H9 (cell line): ENCODE measurements around the gene SCGB1D1. TPM values are rescaled to one million over a fixed set of nuclear protein-coding genes. Genes with fewer than 3 reads are reported as not detected.

Experiments
- DNase-seq: peaks from one replicate; pipeline ENCODE4 v3.0.0-alpha.2; 2017
- H2AFZ ChIP-seq: one replicate; pipeline ENCODE4 v1.6.1; 2013; ENCODE audit warnings: mild to moderate bottlenecking, low read length, control low read depth, moderate library complexity
- H2AK5ac ChIP-seq: 2 replicates; pipeline ENCODE4 v1.6.1; 2013; ENCODE audit warnings: low read length, control low read depth, mixed read lengths; ENCODE audit not compliant: insufficient read length
- H2BK120ac ChIP-seq: one replicate; pipeline ENCODE4 v1.6.1; 2013; ENCODE audit warnings: low read depth, mild to moderate bottlenecking, low read length, control low read depth, inconsistent platforms; ENCODE audit not compliant: poor library complexity, severe bottlenecking
- H2BK12ac ChIP-seq: 2 replicates; pipeline ENCODE4 v1.6.1; 2013; ENCODE audit warnings: low read length, control low read depth, mixed read lengths, low read depth; ENCODE audit not compliant: insufficient read length
- H2BK15ac ChIP-seq: 2 replicates; pipeline ENCODE4 v1.6.1; 2013; ENCODE audit warnings: low read depth, low read length, control low read depth
- H2BK20ac ChIP-seq: one replicate; pipeline ENCODE4 v1.6.1; 2013; ENCODE audit warnings: low read depth, mild to moderate bottlenecking, low read length, control low read depth, inconsistent platforms; ENCODE audit not compliant: poor library complexity, severe bottlenecking
- H2BK5ac ChIP-seq: 2 replicates; pipeline ENCODE4 v1.6.1; 2013; ENCODE audit warnings: low read length, control low read depth, mixed read lengths; ENCODE audit not compliant: insufficient read length
- H3K14ac ChIP-seq: 2 replicates; pipeline ENCODE4 v1.6.1; 2013; ENCODE audit warnings: low read length, control low read depth; ENCODE audit not compliant: insufficient read depth
- H3K18ac ChIP-seq: 2 replicates; pipeline ENCODE4 v1.6.1; 2013; ENCODE audit warnings: low read depth, mild to moderate bottlenecking, mixed read lengths, low read length, control low read depth; ENCODE audit not compliant: insufficient read length
- H3K23ac ChIP-seq: 2 replicates; pipeline ENCODE4 v1.6.1; 2013; ENCODE audit warnings: low read length, control low read depth, mixed read lengths, low read depth; ENCODE audit not compliant: insufficient read length
- H3K23me2 ChIP-seq: 2 replicates; pipeline ENCODE4 v1.6.1; 2013; ENCODE audit warnings: low read depth, mild to moderate bottlenecking, mixed read lengths, low read length, control low read depth; ENCODE audit not compliant: insufficient read length, poor library complexity, severe bottlenecking
- H3K27ac ChIP-seq: 2 replicates; pipeline ENCODE4 v1.5.1; 2013; ENCODE audit warnings: low read length, control low read depth, mixed read lengths, low read depth; ENCODE audit not compliant: insufficient read length
- H3K27me3 ChIP-seq: 2 replicates; pipeline ENCODE4 v1.6.1; 2013; ENCODE audit warnings: low read length, control low read depth, inconsistent platforms; ENCODE audit not compliant: insufficient read depth
- H3K4ac ChIP-seq: 2 replicates; pipeline ENCODE4 v1.6.1; 2013; ENCODE audit warnings: low read depth, mild to moderate bottlenecking, control low read depth, inconsistent platforms, low read length, moderate library complexity
- H3K4me1 ChIP-seq: 2 replicates; pipeline ENCODE4 v1.6.1; 2013; ENCODE audit warnings: low read length, control low read depth, inconsistent platforms; ENCODE audit not compliant: insufficient read depth
- H3K4me2 ChIP-seq: 2 replicates; pipeline ENCODE4 v1.6.1; 2013; ENCODE audit warnings: low read length, control low read depth, mixed read lengths; ENCODE audit not compliant: insufficient read length, insufficient read depth
- H3K56ac ChIP-seq: 2 replicates; pipeline ENCODE4 v1.6.1; 2013; ENCODE audit warnings: low read depth, mild to moderate bottlenecking, mixed read lengths, low read length, control low read depth; ENCODE audit not compliant: insufficient read length
- H3K79me1 ChIP-seq: 2 replicates; pipeline ENCODE4 v1.6.1; 2013; ENCODE audit warnings: low read depth, mild to moderate bottlenecking, moderate library complexity, low read length, control low read depth, inconsistent platforms; ENCODE audit not compliant: insufficient read depth, poor library complexity, severe bottlenecking
- H3K79me2 ChIP-seq: 2 replicates; pipeline ENCODE4 v1.6.1; 2013; ENCODE audit warnings: low read length, control low read depth, inconsistent platforms; ENCODE audit not compliant: insufficient read depth
- H3K9ac ChIP-seq: 2 replicates; pipeline ENCODE4 v1.6.1; 2013; ENCODE audit warnings: low read length, control low read depth, mixed read lengths; ENCODE audit not compliant: insufficient read length; ENCODE audit errors: extremely low read depth
- H3K9me3 ChIP-seq: one replicate; pipeline ENCODE4 v1.6.1; 2013; ENCODE audit warnings: low read depth, low read length, inconsistent platforms; ENCODE audit not compliant: control insufficient read depth
- H3T11ph ChIP-seq: one replicate; pipeline ENCODE4 v1.6.1; 2013; ENCODE audit warnings: mild to moderate bottlenecking, low read length, control low read depth, inconsistent platforms
- H4K20me1 ChIP-seq: one replicate; pipeline ENCODE4 v1.6.1; 2013; ENCODE audit not compliant: control insufficient read depth, insufficient read length, insufficient read depth
- H4K5ac ChIP-seq: 2 replicates; pipeline ENCODE4 v1.6.1; 2013; ENCODE audit warnings: low read depth, mild to moderate bottlenecking, mixed read lengths, low read length, control low read depth; ENCODE audit not compliant: insufficient read length
- H4K8ac ChIP-seq: replicated peaks from 2 replicates; pipeline ENCODE4 v1.6.1; 2013; ENCODE audit warnings: low read length, control low read depth, mixed read lengths, low read depth; ENCODE audit not compliant: insufficient read length
- H4K91ac ChIP-seq: 2 replicates; pipeline ENCODE4 v1.6.1; 2013; ENCODE audit warnings: low read depth, mild to moderate bottlenecking, moderate library complexity, mixed read lengths, low read length, control low read depth; ENCODE audit not compliant: insufficient read length
- H3K27ac Mint-ChIP-seq, 3 experiments: 2 replicates in 2 of 3; 3 replicates in 1 of 3; pipeline ENCODE4 v1.8.0; 2020 to 2021; ENCODE audit warnings: mixed read lengths in 3 of 3, mild to moderate bottlenecking in 1 of 3, moderate library complexity in 1 of 3
- H3K27me3 Mint-ChIP-seq: 2 replicates; pipeline ENCODE4 v1.8.0; 2021; ENCODE audit warnings: low read depth, mild to moderate bottlenecking, moderate library complexity, mixed read lengths
- H3K36me3 Mint-ChIP-seq, 3 experiments: 2 replicates in 2 of 3; 3 replicates in 1 of 3; pipeline ENCODE4 v1.8.0; 2020 to 2021; ENCODE audit warnings: low read depth in 3 of 3, mixed read lengths in 3 of 3; ENCODE audit not compliant: insufficient read depth in 1 of 3
- H3K4me1 Mint-ChIP-seq, 2 experiments: 2 replicates each; pipeline ENCODE4 v1.8.0; 2020; ENCODE audit warnings: mixed read lengths in 2 of 2
- H3K4me3 Mint-ChIP-seq, 2 experiments: 2 replicates in 1 of 2; 3 replicates in 1 of 2; pipeline ENCODE4 v1.8.0; 2020 to 2021; ENCODE audit warnings: mild to moderate bottlenecking in 2 of 2, mixed read lengths in 2 of 2, moderate library complexity in 1 of 2
- H3K9me3 Mint-ChIP-seq, 2 experiments: 2 replicates in 1 of 2; 3 replicates in 1 of 2; pipeline ENCODE4 v1.8.0; 2020; ENCODE audit warnings: mild to moderate bottlenecking in 2 of 2, mixed read lengths in 2 of 2, moderate library complexity in 1 of 2
- CTCF ChIP-seq: fragments of 200-600 bp; sonication (generic); conservative IDR thresholded peaks from 3 replicates; pipeline ENCODE4 v1.8.0; 2021; ENCODE audit warnings: antibody characterized with exemption, mild to moderate bottlenecking
- WGBS: extraction: QIAGEN DNeasy Blood & Tissue Kit; methylation state at CpG from one replicate; pipeline ENCODE4 v1.1.7; 2013; ENCODE audit warnings: missing lambda C conversion rate, low lambda C conversion rate, mixed read lengths; ENCODE audit not compliant: insufficient read length; ENCODE audit errors: extremely low coverage; 5-methylcytosine and 5-hydroxymethylcytosine counted together
- total RNA-seq: library from RNA; stranded (reverse); gene quantifications from 2 replicates; pipeline ENCODE4 v1.2.1, GENCODE V29; 2021

SCGB1D1 gene
- total RNA-seq, 1 experiment from 2014 or later = not detected

- H3K23me2 ChIP-seq = no peaks in the 10 kb centered on the region
- no CpG with 5 or more reads among the region's 5 CpGs for WGBS
- H3T11ph ChIP-seq = no peak overlapping the region
- no peak overlapping the region for H4K5ac ChIP-seq
- no peaks in the 10 kb centered on the region for H3K4me1 ChIP-seq
- H3K9ac ChIP-seq = no peak overlapping the region
- H3K79me1 ChIP-seq = no peaks in the 10 kb centered on the region
- no peaks in the 10 kb centered on the region for H3K9me3 Mint-ChIP-seq
- H2BK20ac ChIP-seq = no peak overlapping the region
- H3K4me3 Mint-ChIP-seq = no peak overlapping the region
- no peak overlapping the region for H3K18ac ChIP-seq
- no peak overlapping the region for H2AK5ac ChIP-seq
- no peaks in the 10 kb centered on the region for H3K27me3 ChIP-seq
- no peak overlapping the region for H2BK120ac ChIP-seq
- peaks cover 2% of the 10 kb centered on the region; the same call in 1 of the 2 replicates for H3K27me3 Mint-ChIP-seq
- no peaks in the 10 kb centered on the region for H3K79me2 ChIP-seq
- H2BK5ac ChIP-seq = no peak overlapping the region
- H3K56ac ChIP-seq = no peak overlapping the region
- no peak overlapping the region for H2AFZ ChIP-seq
- H3K23ac ChIP-seq = no peak overlapping the region
- H3K4me1 Mint-ChIP-seq = no peaks in the 10 kb centered on the region
- H3K4me2 ChIP-seq = no peak overlapping the region
- no peak overlapping the region for H3K27ac ChIP-seq
- no peak overlapping the region for H4K8ac ChIP-seq
- H3K4ac ChIP-seq = no peak overlapping the region
- H2BK12ac ChIP-seq = no peak overlapping the region
- no peak overlapping the region for H3K27ac Mint-ChIP-seq
- H4K91ac ChIP-seq = no peak overlapping the region
- no peak overlapping the region for H2BK15ac ChIP-seq
- no peaks in the 10 kb centered on the region for H4K20me1 ChIP-seq
- no peak for TF ChIP-seq CTCF
- no peak overlapping the region for H3K14ac ChIP-seq
- no peak for DNase-seq
- H3K36me3 Mint-ChIP-seq = no peaks in the 10 kb centered on the region
- no peaks in the 10 kb centered on the region for H3K9me3 ChIP-seq
Observed at GRCh38 chr11:62204430-62204829, 14.4 kb downstream of the SCGB1D1 start.
